Lower leg skin (tissue), 3 donors: Measurements from ENCODE around the gene TNNT1.

ENCODE experiments used
- POLR2A ChIP-seq, 2 donors: fragments of 450-650 bp; IDR thresholded peaks; one replicate each; pipeline ENCODE4 v1.6.1; 2016 to 2017; ENCODE audit warnings: antibody characterized with exemption in 2 of 2, mild to moderate bottlenecking in 1 of 2, moderate library complexity in 1 of 2
- TF ChIP-seq, protein P1 (sequence below), 3 donors: fragments of 450-650 bp; IDR thresholded peaks; one replicate each; pipeline ENCODE4 v1.5.1; 2016; ENCODE audit warnings: antibody characterized with exemption in 3 of 3, mild to moderate bottlenecking in 3 of 3, moderate library complexity in 2 of 3

DNA sequence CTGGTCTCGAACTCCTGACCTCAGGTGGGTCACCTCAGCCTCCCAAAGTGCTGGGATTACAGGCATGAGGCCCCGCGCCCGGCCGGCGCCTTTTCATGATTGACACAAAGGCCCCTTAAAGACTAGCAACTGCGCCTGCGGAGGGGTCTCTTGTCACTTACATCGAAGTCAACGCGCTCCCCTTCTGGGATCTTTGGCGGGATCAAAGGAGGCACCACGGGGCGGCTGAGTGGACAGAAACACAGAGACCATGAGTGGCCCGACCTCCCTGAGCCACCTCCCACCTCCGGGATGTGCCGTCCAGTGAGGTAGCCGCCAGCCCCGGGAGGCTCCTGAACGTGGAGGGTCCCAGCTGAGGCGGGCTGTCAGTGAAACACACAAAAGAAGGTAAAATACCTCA, 7.3 kb downstream of the TNNT1 start:
- TF ChIP-seq, protein P1, sequence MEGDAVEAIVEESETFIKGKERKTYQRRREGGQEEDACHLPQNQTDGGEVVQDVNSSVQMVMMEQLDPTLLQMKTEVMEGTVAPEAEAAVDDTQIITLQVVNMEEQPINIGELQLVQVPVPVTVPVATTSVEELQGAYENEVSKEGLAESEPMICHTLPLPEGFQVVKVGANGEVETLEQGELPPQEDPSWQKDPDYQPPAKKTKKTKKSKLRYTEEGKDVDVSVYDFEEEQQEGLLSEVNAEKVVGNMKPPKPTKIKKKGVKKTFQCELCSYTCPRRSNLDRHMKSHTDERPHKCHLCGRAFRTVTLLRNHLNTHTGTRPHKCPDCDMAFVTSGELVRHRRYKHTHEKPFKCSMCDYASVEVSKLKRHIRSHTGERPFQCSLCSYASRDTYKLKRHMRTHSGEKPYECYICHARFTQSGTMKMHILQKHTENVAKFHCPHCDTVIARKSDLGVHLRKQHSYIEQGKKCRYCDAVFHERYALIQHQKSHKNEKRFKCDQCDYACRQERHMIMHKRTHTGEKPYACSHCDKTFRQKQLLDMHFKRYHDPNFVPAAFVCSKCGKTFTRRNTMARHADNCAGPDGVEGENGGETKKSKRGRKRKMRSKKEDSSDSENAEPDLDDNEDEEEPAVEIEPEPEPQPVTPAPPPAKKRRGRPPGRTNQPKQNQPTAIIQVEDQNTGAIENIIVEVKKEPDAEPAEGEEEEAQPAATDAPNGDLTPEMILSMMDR (IDR thresholded peaks at IDR 0.05): no peak
- TF ChIP-seq POLR2A (IDR thresholded peaks at IDR 0.05): no peak
